Measurements from ENCODE around the gene PTER.

GRCh38 chr10:16483241-16483917 is 46.6 kb downstream of the PTER start:
- TF ChIP-seq CTCF (IDR thresholded peaks at IDR 0.05) (no peak), ZFX (IDR thresholded peaks at IDR 0.05; ENCODE audit: borderline replicate concordance) (no peak)
